HG03175 (cell line): Measurements from ENCODE around the gene PHPT1.
A peak's percentile ranks its signal among the peaks of the same experiment; 100 is the strongest.
"Not testable (repeated sequence)": the region's sequence is repeated elsewhere in the genome, so short reads cannot be mapped to it uniquely, and the experiment has no call there.

Source experiments
- ATAC-seq: cut with Tn5 transposase; IDR thresholded peaks from one replicate; pipeline ENCODE4 v1.9.1; 2021; ENCODE audit warnings: mild to moderate bottlenecking, moderate library complexity; ENCODE audit not compliant: unreplicated experiment

Gene PHPT1

GRCh38 chr9:136882109-136882946 is 33.1 kb downstream of the PHPT1 start:
- no peak for ATAC-seq

GRCh38 chr9:136882947-136883283 is 33.7 kb downstream of the PHPT1 start:
- ATAC-seq: not testable (repeated sequence)

- not testable (repeated sequence) for ATAC-seq
These were observed 34.5 kb downstream of the PHPT1 start for GRCh38 chr9:136883670-136884069.

- ATAC-seq: peak; percentile 88
These were observed 36.9 kb downstream of the PHPT1 start, which contains the start of gene TRAF2 for GRCh38 chr9:136885950-136886578. Gene TRAF2, plus strand, starts transcription at chr9:136886516. Its CDS starts 12,225 bp downstream, at chr9:136898741.

- peak; percentile 33 for ATAC-seq
These were observed 37.7 kb downstream of the PHPT1 start for GRCh38 chr9:136886610-136887597.

- ATAC-seq: no peak
These were observed 39.2 kb downstream of the PHPT1 start for GRCh38 chr9:136888454-136888853.

GRCh38 chr9:136889858-136890257 is 40.6 kb downstream of the PHPT1 start:
- no peak for ATAC-seq

GRCh38 chr9:136890661-136891060 is 41.5 kb downstream of the PHPT1 start:
- no peak for ATAC-seq

- no peak for ATAC-seq
These were observed 46.8 kb downstream of the PHPT1 start for GRCh38 chr9:136896027-136896426.

GRCh38 chr9:136898483-136899100 is 49.4 kb downstream of the PHPT1 start:
- ATAC-seq: no peak

- no peak for ATAC-seq
These were observed 50.0 kb downstream of the PHPT1 start for GRCh38 chr9:136899196-136899595.

- no peak for ATAC-seq
These were observed 51.3 kb downstream of the PHPT1 start for GRCh38 chr9:136900556-136900955.
